HG02763 (cell line): ENCODE measurements around the gene TTC24.
"Not testable (repeated sequence)": the region's sequence is repeated elsewhere in the genome, so short reads cannot be mapped to it uniquely, and the experiment has no call there.

Experiments used
- ATAC-seq: cut with Tn5 transposase; IDR thresholded peaks from one replicate; pipeline ENCODE4 v1.9.1; 2021; ENCODE audit warnings: mild to moderate bottlenecking, moderate library complexity; ENCODE audit not compliant: unreplicated experiment

The TTC24 gene

GRCh38 chr1:156579472-156579871 lies at the start of gene TTC24:
Gene TTC24 (plus strand): TSS chr1:156579723. CDS start chr1:156581365, 1,642 bp downstream.
- no peak for ATAC-seq

GRCh38 chr1:156530006-156530405 lies 49.5 kb upstream of the TTC24 start:
- no peak for ATAC-seq

DNA sequence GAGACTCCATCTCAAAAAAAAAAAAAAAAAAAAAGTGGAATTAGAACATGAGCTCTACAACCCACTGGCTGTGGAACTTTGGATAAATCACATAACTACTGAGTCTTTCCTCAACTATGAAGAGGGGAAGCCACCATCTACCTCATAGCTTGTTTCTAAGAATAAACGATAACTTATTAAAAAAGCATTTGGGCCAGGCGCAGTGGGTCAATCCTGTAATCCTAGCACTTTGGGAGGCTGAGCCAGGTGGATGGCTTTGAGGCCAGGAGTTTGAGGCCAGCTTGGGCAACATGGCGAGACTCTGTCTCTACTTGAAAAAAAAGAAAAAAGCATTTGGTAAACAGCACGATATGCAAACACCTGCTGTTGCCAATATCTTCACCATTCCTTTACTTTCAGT lies 47.1 kb upstream of the TTC24 start:
- no peak for ATAC-seq

GRCh38 chr1:156533568-156534220 lies 45.8 kb upstream of the TTC24 start:
- no peak for ATAC-seq

DNA sequence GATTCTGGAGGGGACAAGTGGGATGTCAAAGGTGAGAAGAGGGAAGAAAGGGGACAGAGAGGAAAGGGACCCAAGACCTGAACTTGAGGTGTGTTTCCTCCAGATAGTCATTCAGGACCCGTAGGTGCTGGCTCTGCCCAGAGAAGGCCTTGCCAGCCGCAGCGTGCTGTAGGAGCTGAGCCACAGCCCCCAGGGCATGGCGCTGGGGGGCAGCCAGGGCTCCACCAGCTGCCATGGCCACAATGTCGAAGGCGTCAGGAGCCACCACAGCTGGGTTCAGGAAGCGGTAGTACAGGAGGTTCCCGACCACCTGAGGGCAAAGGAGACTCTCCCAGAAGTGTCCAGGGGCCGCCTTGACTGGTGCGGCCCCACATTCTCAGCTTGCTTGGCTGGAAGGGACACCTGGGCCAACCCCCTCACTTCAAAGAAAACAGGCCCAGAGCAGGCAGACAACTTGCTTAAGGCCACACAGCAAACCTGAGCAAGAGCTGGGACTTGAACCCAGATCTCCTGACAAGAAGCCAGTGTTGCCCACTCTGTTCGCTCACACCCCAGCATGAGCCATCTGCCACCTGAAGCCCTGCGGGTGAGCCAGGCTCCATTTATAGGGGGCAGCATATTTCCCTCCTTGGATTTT lies 45.0 kb upstream of the TTC24 start:
- ATAC-seq = no peak

GRCh38 chr1:156537027-156537426 lies 42.5 kb upstream of the TTC24 start:
- ATAC-seq = no peak

DNA sequence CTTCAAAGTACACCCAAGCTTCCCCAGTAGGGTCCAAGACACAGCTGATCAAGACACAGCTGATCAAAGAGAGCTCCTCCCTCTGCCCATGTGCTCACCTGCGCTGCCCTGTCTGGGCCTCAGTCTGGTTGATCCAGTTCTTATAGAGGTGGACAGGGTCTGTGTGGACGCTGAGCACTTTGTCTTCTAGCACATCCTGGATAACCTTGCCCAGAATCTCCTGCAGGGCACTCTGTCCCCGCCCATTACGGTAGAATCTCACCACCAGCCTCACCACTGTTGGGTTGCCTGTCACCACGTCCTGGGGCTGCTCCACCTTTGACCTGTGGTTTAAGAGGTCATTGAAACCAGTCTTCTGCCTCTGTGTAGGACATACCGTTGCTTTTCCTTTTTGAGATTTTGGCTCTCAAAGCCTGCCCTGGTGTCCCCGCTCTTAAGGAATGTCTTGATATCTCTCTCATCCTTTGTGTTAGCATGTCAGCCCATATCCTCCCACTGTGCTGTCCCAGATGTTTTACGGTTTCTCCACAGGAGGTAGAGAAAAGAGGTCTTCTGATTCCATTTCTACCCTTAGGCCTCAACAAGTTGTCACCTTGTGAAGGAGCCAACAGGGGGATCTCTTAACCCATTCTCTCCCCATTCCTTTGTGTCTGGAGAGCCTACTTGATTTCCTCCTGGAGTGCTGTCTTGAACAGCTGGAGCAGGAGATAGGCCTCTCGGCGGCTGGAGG lies 40.6 kb upstream of the TTC24 start:
- no peak for ATAC-seq

- no peak for ATAC-seq
Observed at GRCh38 chr1:156539818-156540355, 39.6 kb upstream of the TTC24 start.

DNA sequence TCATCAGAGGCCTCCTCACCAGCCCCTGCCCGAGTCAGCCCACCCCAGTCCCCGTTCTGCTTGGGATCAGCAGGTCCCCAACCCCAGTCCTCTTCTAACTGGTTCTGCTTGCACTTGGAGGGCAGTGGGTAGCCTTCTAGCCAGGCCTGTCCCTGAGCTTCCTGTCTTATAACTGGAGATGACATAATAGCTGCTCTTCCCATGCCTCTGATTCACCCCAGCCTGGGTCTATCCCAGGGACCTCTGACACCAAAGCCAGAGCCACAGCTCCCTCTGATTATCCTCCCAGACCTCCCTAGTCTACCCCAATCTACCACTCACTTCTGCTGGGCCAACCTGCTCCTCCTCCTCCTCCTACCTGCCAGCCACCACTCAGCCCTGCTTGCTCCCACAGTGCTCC lies 38.6 kb upstream of the TTC24 start:
- ATAC-seq = no peak

GRCh38 chr1:156543066-156543465 lies 36.5 kb upstream of the TTC24 start:
- ATAC-seq = no peak

DNA sequence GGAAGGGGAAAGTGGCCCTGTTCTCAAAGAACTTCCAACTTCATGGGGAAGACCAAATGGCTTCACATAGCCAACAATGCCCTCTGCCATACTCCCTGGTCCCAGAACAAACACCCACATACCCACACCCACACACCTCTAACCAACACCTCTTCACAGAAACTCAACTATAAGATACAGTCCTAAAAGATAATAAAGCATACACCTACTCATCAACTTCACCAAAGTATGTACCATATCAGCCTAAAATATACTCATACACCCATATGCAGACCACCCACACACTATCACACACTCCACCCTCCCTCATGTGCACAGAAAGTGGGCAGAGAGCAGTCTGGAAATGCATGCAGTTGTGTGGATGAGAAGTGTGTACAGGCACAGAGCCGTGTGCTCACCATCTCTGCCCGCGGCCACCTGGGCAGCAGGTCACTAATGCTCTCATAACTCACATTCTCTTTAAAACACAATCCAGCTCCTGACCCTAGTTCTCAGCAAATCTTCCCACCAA lies 34.9 kb upstream of the TTC24 start:
- no peak for ATAC-seq

DNA sequence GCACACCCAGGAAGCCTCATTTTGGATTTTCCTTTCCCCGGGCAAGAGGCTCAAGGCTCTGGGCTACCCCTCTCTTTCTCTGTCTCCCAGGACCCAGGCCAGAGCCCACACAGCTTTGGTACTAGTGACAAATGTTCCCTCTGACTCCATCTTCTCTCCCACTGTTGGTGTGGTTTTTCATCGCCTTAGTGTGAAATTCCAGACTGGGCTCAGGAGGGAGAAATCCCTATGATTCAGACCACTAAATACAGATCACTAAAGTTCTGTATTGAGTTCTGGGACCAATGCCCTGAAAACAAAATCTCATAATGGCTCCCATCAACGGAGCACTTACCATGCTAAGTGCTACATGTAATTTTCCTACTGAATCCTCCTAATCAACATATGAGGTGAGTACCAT lies 33.3 kb upstream of the TTC24 start:
- no peak for ATAC-seq

DNA sequence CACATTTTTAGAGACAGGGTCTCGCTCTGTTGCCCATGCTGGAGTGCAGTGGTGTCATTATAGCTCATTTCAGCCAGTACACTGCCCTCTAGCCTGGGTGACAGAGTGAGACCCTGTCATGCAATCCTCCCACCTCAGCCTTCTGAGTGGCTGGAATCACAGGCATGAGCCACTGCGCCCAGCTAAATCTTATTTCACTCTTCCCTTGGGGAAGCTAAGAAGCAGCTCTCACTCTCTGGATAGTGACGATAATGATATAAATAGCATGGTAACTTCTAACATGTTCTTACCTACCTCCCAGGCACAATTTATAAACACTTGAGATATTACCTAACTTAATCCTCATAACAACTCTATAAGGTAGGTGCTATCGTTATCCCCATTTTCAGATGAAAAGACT lies 32.1 kb upstream of the TTC24 start:
- no peak for ATAC-seq

DNA sequence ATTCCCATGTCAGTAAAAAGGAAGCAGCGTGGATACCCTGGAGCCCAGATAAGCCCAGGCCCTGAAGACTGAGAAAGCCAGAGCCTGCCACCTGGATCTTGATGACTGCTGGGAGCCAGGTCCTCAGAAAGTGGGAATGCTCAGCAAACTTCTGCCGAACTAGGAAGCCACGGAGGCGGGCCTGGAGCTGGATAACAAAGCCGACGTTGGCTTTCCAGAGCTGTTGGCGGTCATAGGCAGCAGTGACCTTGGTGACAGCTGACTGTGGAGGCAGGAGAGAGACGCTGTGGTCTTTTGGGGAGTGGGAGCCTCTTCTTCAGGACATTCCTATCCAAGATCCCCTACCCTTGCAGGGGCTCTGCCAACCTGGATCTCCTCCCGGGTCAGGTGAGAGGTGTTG lies 31.5 kb upstream of the TTC24 start:
- no peak for ATAC-seq

- no peak for ATAC-seq
Observed at GRCh38 chr1:156549390-156549789, 30.1 kb upstream of the TTC24 start.

GRCh38 chr1:156549831-156550230 lies 29.7 kb upstream of the TTC24 start:
- no peak for ATAC-seq

GRCh38 chr1:156550346-156550745 lies 29.2 kb upstream of the TTC24 start:
- ATAC-seq = no peak

- ATAC-seq = no peak
Observed at GRCh38 chr1:156551066-156551643, 28.4 kb upstream of the TTC24 start.

- no peak for ATAC-seq
Observed at GRCh38 chr1:156551869-156552268, 27.7 kb upstream of the TTC24 start.

GRCh38 chr1:156552518-156552917 lies 27.0 kb upstream of the TTC24 start:
- no peak for ATAC-seq

- ATAC-seq = not testable (repeated sequence)
Observed at GRCh38 chr1:156552937-156553336, 26.6 kb upstream of the TTC24 start.
